NCI-H2107 (cell line): ENCODE measurements around the gene INTS6.

Experiments used
- DNase-seq: peaks from one replicate; lab custom pipeline; 2025; lab: John Stamatoyannopoulos, UW

Gene INTS6

DNA sequence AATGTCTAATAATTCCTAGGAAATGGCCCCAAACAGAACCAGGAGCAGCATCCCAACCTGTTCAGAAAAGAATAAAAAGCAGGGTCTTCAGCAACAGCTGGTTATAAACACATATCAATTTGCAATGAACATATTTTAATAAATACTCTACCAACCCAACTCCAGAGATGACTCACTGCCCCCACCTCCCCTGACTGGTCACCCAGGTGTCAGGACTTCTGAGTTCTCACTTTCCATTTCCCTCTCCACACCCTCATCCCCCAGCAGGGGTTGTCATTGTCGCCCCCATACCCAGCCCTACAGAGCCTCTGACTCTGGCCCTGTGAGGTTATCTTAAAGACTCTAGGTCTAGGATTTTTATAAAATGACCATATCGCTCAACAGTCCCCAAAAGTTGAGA is 106.4 kb downstream of the INTS6 start:
- DNase-seq: no peak

DNA sequence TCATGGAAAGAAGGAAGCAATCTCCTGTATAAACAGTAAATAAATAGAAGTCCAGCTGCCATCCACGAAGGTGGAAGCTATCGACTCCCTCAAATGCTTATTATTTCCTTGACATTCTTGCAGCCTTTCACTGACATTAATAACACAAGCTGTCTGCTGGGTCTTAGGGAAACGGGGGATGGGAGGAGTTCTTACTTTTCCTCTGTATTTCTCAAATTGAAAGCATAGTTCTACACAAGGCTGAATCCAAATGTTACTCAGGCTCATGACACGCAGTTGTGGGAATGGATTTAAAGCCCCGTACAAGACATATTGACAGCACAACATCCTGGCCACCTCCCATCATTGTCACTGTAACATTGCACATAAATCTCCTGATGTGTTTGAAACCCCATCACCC is 109.4 kb downstream of the INTS6 start:
- DNase-seq: no peak

DNA sequence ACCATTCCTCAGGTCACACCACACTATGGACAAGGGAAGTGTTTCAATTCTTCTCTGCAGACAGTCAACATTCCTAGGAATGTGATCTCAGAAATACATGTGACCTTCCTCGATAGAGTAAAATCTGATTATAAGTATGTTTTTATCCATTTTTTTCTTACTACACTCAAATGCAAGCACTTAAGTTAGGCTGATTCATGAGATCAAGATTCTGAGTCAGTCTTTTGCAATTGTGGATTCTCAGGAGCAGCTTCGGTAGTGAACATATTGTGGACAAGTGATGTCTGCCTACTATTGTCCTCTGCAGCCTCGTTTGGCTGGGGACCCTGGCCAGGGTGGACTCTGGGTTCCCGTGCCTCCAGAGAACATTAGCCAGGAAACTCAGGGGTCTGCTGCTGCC is 110.1 kb downstream of the INTS6 start:
- no peak for DNase-seq

DNA sequence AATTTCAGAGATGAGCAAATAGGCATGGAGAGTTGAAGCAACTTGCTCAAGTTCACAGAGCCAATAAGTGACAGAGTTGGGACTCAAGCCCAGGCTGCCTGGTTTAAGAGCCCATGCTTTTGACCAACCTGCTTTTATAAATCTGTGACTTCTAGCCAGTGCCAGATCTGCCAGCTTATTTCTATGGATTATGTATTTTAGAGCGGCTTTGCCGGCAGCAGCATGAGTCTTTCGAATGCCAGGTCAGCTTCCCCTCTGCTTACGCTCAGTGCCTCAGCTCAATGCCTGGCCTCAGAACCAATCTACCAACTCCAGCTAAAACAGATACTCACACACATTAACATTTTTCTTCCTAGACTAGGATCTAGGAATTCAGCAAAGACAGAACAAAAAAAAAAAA is 111.0 kb downstream of the INTS6 start:
- DNase-seq: no peak

DNA sequence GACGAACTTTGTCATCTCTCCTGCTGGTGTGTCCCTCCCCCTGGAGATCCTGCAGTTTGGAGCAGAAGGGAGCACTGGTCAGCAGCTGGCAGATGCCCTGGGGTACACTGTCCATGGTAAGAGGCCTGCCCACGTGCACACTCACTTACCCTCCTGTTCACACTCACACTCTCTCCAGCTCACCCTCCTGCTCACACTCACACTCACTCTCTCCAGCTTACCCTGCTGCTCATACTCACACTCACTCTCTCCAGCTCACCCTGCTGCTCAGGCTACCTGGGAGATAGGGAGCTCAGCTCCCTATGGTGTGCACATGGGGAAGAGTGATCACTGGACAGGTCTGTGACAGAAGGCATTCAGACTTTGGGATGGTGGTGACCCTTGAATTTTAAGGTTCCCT is 111.6 kb downstream of the INTS6 start:
- DNase-seq: no peak

DNA sequence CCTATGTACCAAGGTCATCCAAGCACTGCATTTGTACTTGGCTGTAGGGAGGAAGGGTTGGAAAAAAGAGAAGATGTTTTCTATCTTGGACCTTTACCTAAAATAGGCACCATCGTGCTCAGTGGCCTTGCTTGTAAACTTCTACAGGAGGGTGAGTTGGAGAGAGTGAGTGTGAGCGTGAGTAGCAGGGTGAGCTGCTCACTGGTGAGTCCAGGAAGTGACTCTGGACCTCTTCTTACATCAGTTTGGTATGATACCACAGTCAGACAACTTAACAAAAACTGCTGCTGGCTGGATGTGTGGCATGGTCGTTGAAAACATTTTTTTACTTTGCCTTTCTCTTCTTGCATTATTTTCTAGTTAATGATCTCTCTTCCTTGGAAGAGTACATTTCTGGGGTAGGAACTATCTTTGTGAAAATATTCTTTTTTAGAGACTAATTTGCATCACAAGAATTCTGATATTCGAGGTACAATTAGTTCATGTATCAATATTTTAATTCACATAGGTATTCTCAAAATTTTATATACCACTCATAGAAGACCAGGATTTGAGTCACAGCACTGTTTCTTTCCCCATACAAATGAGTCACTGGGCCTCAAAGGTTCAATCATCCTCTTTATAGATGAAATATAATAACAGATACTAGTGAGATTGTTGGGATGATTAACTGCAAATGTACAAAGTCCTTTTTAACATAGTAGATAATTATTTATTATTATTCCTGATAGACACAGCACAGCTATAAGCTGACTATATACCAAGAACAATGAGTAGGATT is 112.7 kb downstream of the INTS6 start:
- no peak for DNase-seq

DNA sequence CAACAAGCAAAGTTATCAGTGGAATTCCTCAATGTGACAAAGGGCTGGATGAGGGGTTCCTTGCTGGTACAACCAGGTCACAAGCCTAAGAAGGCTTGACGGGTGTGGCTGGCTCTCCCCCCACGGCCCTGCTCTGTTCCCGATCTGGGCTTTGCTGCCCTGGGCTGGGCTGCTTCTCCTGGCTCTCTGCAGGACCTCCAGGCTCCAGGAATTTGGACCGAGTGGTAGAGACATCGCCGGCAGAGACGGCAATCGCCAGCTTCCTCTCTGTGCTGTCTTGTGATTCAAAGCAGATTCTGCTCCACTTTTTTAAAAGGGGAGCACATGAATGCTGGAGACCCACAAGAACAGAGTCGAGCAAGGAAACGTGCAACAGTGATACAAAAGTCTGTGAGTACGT is 113.5 kb downstream of the INTS6 start, which contains the start of gene SERPINE3:
Gene SERPINE3 (plus strand): TSS at position 338 of the 400 bp plus-strand sequence. CDS start 1,401 bp downstream, outside the sequence.
- no peak for DNase-seq

DNA sequence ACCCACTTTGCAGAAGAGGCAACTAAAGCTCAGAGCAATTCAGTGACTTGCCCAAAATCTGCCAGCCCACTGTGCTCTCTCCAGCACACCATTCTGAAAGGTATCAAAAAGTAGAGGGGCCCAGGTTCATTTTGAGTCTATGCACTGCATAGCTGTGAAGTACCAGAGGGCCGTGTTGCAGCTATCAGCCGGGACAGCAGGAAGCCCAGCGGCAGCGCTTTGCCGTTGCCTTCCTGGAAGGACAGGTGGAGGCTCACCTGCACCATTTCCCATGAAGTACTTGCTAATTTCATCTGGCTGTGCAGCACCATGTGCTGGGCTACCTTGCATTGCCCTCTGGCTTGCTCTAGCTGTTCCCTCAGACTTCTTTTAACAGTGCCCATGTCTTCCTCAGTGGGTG is 116.1 kb downstream of the INTS6 start:
- DNase-seq: no peak

DNA sequence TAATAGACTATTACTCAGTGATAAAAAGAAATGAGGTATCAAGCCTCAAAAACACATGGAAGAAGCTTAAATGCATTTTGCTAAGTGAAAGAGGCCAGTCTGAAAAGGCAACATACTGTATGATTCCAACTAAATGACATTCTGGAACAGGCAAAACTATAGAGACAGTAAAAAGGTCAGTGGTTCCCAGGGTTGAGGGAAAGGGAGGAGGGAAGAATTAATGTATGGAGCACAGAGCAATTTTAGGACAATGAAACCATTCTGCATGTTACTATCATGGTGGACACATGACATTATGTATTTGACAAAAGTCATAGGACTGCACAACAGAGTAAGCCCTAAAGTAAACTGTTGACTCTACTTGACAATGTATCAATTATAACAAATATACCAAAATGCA is 119.0 kb downstream of the INTS6 start:
- no peak for DNase-seq

DNA sequence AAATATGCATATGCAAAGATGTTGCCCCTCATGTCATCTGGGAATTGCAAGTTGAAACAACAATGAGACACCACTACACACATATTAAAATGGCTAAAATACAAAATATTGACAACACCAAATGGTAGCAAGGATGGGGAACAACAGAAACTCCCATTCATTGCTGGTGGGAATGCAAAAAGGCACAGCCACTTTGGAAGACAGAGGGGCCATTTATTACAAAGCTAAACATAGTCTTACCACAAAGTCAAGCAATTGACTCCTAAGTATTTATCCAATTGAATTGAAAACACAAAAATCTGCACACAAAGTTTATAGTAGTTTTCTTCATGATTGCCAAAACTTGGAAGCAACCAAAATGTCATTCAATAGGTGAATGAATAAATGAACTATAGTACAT is 119.4 kb downstream of the INTS6 start:
- DNase-seq: no peak

DNA sequence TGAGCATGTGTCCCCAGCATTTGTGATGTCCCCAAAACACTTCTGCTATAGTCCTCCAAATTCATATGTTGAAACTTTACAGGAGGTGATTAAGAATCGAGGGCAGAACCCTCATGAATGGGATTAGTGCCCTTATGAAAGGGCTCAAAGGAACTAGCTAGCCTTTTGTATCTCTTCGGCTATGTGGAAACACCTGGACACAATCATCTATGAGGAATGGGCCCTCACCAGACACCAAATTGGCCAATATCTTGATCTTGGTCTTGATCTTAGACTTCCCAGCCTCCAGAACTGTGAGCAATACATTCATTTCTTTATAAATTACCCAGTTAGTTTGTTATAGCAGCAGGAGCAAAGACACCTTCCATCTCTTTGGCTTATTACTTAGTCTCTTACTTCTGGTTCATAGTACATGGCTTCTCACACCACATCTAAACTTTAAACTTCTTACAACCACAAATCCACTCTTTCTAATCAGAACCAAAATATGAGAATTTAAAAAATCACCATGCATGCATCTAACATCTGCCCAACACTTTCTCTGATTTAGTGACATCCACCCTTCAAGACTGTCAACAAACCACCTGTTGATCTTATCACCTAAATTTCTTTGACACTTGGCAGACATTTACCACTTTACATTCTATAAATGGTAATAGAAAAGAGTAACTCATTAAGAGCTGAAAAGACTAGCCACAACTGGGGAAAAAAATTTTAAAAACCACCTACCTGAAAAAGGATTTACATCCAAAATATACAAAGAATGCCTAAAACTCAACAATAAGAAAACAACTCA is 120.1 kb downstream of the INTS6 start:
- DNase-seq: no peak

DNA sequence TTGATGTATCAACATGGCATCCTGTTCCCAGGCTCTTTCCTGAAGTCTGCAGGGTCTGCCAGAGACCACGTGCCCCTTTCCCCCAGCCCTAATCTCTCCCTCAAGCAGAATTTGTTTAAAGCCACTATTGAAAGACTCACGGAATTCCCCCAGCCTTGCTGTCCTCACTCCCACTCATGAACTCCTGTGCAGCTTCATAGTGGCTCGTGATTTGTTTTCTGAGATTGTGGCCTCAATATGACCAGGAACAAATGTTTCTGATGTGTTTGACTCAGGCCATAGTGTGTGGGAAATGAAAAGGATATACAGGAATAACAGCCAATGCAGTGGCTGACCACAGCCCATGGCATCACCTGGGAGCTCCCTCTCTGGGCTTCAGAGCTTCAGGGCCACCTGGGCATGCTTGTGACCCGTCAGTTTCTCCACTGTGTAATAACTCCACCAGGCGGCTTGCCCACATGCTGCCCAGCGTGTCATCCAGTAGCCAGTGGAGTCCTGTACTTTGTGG is 121.4 kb downstream of the INTS6 start:
- no peak for DNase-seq

DNA sequence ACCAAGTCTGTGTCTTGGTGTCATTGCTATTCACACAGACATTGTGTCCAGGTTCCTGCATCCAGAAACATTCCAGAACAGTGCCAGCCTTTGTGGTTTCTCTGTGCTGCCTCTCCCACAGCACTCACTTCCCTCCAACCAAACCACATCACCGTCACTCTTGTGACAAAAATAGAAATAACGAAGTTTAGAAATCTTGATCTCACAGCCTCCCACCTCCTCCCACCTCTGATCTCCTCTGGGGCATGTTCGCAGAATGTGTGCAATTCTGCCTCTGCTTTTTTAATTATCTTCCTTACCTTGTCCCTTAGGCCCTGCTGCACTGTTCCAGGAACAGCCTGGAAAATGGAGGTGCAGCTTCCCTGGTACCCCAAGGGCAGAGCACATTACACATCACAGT is 122.0 kb downstream of the INTS6 start:
- DNase-seq: no peak

DNA sequence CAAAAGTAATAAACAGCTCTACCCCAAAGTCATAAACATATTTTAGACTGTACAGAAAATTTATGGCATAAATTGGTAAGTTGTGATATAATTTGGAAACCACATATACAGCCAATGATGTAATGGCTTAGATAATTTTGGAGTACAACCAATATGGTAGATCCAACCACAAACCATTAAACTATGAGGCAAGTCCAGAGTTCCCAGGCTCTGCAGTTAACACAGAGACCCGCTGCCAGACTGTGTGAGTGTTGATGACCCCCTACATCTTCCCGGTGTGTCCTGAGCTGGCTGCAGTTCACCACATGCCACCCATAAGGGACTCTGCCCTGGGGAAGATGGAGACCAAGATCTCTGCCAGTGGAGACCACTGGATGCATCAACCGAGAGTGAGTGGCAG is 123.2 kb downstream of the INTS6 start:
- no peak for DNase-seq

DNA sequence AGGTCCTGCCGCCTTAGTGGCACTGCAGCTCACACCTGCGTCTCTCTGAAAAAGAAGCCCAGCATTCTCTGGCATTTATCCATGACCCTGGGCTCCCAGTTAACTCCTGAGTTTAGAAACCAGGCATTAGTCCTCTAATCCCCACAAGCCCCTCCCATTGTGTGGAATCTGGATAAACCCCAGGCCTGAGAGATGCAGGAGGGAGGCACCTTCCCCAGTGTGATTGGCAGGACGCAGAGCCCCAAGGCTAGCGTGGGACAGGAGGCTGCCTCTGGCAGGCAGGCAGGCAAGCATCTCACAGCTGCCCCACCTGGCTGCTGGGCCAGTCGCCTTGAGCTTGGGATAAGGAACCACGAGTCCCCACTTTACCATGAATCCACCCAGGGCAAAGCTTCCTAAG is 124.3 kb downstream of the INTS6 start:
- no peak for DNase-seq

DNA sequence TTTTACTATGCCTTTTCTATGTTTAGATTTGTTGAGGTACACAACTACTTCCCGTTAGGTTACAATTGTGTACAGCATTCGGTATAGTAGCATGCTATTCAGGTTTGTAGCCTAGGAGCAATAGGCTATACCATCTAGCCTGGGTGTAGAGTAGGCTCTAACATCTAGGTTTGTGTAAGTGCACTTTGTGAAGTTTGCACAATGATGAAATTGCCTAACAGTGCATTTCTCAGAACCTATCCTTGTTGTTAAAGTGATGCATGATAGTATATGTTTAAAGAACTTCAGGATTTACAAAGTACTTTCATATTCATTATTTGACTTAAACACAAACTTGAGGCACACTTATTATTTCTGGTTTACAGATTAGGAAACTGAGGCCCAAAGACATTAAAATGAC is 124.9 kb downstream of the INTS6 start:
- no peak for DNase-seq

DNA sequence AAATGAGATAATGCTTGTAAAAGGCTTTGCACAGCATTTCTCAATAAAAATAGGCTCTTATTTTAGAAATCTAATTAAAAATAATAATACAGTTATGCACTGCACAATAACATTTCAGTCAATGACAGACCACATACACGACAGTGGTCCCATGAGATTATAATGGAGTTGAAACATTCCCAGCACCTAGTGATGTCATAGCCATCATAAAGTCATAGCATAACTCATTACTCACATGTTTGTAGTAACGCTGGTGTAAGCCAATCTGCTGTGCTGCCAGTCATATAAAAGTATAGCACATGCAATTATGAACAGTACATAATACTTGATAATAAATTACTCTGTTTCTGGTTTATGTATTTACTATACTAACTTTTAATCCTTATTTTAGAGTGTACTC is 126.1 kb downstream of the INTS6 start:
- no peak for DNase-seq

DNA sequence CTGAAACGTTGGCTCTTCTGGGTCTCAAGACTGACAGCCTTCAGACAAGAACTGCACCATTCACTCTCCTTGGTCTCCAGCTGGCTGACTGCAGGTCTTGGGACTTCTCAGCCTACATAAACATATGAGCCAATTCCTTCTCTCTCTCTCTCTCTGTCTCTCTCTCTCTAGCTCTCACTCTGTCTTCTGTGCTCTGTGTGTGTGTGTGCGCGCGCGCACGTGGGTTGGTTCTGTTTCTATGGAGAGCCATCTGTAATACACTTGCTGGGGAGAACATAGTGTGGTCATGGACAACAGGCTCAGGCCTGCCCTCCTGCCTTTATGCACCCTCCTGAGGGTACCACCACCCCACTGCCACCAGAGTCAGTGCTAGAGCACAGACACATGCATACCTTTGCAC is 127.0 kb downstream of the INTS6 start:
- no peak for DNase-seq

DNA sequence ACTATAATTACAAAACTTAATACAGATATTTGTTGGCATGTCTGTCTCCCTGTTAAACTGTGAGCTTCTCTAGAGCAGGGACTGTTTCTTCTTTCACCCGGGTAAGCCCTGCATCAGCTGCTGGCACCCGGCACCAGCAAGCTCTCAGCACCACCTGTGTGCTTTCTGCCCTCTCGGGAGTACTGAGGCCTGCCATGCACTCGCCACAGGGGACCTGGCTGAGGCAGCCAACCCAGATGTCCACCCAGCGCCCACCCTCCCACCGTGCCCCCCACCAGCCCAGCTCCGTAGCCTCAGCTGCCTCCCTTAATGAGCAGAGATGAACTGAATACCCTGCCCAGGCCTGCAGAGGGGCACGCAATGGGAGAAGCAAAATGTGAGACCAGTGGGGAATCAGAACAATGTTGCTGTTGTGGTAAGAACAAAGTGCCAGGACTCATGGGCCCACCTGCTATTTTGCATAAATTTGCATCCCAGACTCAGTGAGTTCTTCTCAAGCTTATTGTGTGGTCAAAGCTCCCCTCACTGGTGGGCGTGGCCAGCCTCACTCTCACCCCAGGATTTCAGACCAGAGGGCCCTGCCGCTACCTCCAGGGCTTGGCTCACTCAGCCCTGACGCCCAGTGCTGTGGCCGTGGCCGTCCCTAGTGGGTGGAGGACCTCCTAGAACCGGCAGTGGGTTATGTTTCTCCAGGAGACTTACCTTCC is 128.0 kb downstream of the INTS6 start:
- DNase-seq: no peak

DNA sequence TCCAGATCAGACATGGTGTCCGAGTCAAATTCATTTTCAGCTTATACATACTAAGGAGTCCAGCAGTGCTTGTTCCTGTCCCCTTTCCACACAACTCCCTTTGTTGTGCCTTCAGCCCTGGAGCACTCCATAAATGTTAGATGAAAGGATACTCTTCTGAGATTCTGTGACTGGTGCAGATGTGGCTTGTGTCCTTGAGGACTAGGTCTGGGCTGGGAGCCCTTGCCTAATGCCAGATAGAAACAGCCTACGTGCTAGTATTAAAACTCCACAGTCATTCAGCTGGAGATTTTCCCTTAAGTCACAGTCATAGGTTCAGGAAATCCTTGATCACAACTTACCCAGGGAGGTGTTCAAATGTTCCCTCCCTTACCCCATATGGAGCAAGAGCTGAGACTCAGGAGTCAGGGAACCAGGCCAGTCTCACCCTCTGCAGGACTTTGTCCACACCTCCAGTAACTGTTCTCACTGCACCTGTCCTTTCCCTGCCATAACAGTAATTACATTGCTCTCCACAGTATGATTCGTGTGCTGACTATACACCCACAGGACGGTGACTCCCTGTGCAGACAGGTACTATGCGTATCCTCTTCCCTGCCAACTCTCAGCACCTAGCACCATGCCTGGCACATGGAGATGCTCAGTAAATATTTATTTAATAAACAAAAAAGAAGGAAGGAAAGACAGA is 128.9 kb downstream of the INTS6 start:
- DNase-seq: no peak

DNA sequence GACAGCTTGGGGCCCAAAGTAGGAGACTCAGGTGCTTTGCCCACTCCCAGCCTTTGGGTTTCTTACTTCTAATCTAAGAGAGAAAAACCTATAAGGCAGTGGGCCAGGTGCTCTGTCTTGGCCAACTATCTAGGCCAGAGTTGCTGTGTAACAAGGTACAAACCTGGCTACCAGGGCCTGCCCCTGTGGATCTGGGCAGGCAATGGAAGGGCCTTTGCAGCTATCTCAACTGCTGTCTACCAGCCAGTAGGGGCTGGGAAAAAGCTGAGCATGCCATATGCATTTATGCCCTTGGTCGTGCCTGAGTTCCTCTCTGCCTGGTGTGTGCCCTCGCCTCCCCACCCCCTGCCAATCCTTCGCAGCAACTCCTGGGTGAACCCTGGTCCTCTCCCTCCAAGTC is 130.0 kb downstream of the INTS6 start:
- DNase-seq: no peak

DNA sequence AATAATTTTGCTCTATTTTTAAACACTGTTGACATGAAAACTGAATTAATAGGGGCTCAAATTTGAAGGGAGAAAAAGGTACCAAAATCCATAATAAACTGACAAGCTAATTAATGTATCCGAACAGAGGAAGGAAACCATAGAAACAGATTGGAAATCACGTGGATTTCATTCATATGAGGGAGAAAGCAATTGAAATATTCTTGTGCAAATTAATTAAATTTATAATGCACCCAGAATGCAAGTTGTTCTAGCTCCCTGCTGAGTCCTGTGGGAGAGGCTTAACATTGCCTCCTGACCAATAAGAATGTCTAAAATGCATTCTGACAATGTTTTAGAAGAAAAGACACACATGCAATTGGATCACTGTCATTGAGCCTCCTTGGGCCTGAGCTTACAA is 131.0 kb downstream of the INTS6 start:
- DNase-seq: no peak
